KMS-11 (cell line): Measurements from ENCODE around the gene SLC10A2.

Source experiments
- H2AFZ ChIP-seq: fragments of 200-600 bp; sonication (generic); 2 replicates; pipeline ENCODE4 v1.6.1; 2016; ENCODE audit warnings: antibody characterized with exemption, mixed run types, low read depth
- H3K27ac ChIP-seq: fragments of 200-600 bp; sonication (generic); 2 replicates; pipeline ENCODE4 v1.6.1; 2016; ENCODE audit warnings: mild to moderate bottlenecking, mixed run types
- H3K27me3 ChIP-seq: fragments of 200-600 bp; sonication (generic); 2 replicates; pipeline ENCODE4 v1.6.1; 2017; ENCODE audit warnings: mild to moderate bottlenecking, low read depth, mixed run types, moderate library complexity; ENCODE audit not compliant: insufficient read depth
- H3K36me3 ChIP-seq: fragments of 200-600 bp; sonication (generic); 2 replicates; pipeline ENCODE4 v1.6.1; 2017; ENCODE audit warnings: mild to moderate bottlenecking, mixed run types; ENCODE audit not compliant: insufficient read depth
- H3K4me1 ChIP-seq: fragments of 200-600 bp; sonication (generic); 2 replicates; pipeline ENCODE4 v1.6.1; 2016; ENCODE audit warnings: mild to moderate bottlenecking, low read depth, mixed run types; ENCODE audit not compliant: poor library complexity, severe bottlenecking
- H3K4me2 ChIP-seq: fragments of 200-600 bp; sonication (generic); 2 replicates; pipeline ENCODE4 v1.7.0; 2016; ENCODE audit warnings: mild to moderate bottlenecking, mixed run types
- H3K4me3 ChIP-seq: fragments of 200-600 bp; sonication (generic); IDR thresholded peaks from 2 replicates; pipeline ENCODE4 v1.6.1; 2017; ENCODE audit warnings: low read depth, low read length, mixed read lengths; ENCODE audit not compliant: insufficient read depth
- H3K79me2 ChIP-seq: fragments of 200-600 bp; sonication (generic); 2 replicates; pipeline ENCODE4 v1.6.1; 2016; ENCODE audit warnings: low read depth, mixed run types; ENCODE audit not compliant: insufficient read depth
- H3K9ac ChIP-seq: fragments of 200-600 bp; sonication (generic); 2 replicates; pipeline ENCODE4 v1.6.1; 2016; ENCODE audit warnings: mild to moderate bottlenecking, mixed run types
- H4K20me1 ChIP-seq: fragments of 200-600 bp; sonication (generic); 2 replicates; pipeline ENCODE4 v1.6.1; 2016; ENCODE audit warnings: mild to moderate bottlenecking, mixed run types; ENCODE audit not compliant: insufficient read depth
- CTCF ChIP-seq: fragments of 200-600 bp; sonication (generic); conservative IDR thresholded peaks from 2 replicates; pipeline ENCODE4 v1.6.1; 2017; ENCODE audit warnings: low read depth, mild to moderate bottlenecking, antibody characterized with exemption, low read length, moderate library complexity, mixed read lengths

SLC10A2 gene

GRCh38 chr13:103007427-103007762 is 58.8 kb downstream of the SLC10A2 start:
- Histone ChIP-seq H3K36me3 (no peaks in the 10 kb centered on the region), H3K79me2 (no peaks in the 10 kb centered on the region), H3K4me1 (no peaks in the 10 kb centered on the region), H3K4me2 (no peak overlapping the region), H3K4me3 (no peak overlapping the region), H3K9ac (no peak overlapping the region), H4K20me1 (no peaks in the 10 kb centered on the region), H3K27me3 (no peaks in the 10 kb centered on the region), H2AFZ (no peak overlapping the region), H3K27ac (no peak overlapping the region)
- TF ChIP-seq CTCF = no peak

- Histone ChIP-seq H3K27me3 (no peaks in the 10 kb centered on the region), H2AFZ (no peak overlapping the region), H3K27ac (no peak overlapping the region), H3K36me3 (no peaks in the 10 kb centered on the region), H3K9ac (no peak overlapping the region), H3K4me3 (no peak overlapping the region), H3K79me2 (no peaks in the 10 kb centered on the region), H3K4me1 (no peaks in the 10 kb centered on the region), H4K20me1 (no peaks in the 10 kb centered on the region), H3K4me2 (no peak overlapping the region)
- TF ChIP-seq CTCF = no peak
Observed at GRCh38 chr13:103006641-103007426, 59.4 kb downstream of the SLC10A2 start.

- Histone ChIP-seq H3K36me3 (no peaks in the 10 kb centered on the region), H3K4me1 (no peaks in the 10 kb centered on the region), H3K4me2 (no peak overlapping the region), H4K20me1 (no peaks in the 10 kb centered on the region), H3K27ac (no peak overlapping the region), H3K9ac (no peak overlapping the region), H3K79me2 (no peaks in the 10 kb centered on the region), H3K27me3 (no peaks in the 10 kb centered on the region), H3K4me3 (no peak overlapping the region), H2AFZ (no peak overlapping the region)
- TF ChIP-seq CTCF = no peak
Observed at GRCh38 chr13:103004661-103005345, 61.4 kb downstream of the SLC10A2 start.

DNA sequence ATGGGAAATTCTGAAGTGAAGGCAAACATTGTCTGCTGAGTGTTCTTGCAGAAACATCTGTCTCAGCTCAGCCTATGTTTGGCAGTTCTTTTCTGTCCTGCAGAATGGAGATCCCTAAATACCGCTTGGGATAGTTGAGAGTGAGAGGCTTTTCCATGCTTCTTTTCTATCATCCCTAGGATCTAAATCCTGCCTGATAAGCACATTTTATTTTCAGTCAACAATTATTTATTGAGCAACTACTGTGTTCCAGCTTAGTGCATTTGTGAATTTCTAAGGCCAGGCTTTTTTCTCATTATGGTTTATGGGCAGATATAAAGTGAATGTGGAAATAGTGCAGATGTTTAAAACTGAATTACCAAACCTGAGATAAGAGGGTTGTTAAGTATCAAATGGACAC is 62.6 kb downstream of the SLC10A2 start:
- no peaks in the 10 kb centered on the region for H3K27me3 ChIP-seq
- no peak for TF ChIP-seq CTCF

More for the DNA sequence above, 62.6 kb downstream of the SLC10A2 start:
- no peak overlapping the region for H3K4me2 ChIP-seq
- no peaks in the 10 kb centered on the region for H3K4me1 ChIP-seq
- H4K20me1 ChIP-seq = no peaks in the 10 kb centered on the region
- H3K36me3 ChIP-seq = no peaks in the 10 kb centered on the region
- no peaks in the 10 kb centered on the region for H3K79me2 ChIP-seq
- H2AFZ ChIP-seq = no peak overlapping the region
- no peak overlapping the region for H3K27ac ChIP-seq
- no peak overlapping the region for H3K9ac ChIP-seq
- no peak overlapping the region for H3K4me3 ChIP-seq
